Body of pancreas (tissue), 4 donors: ENCODE data around the gene MYEOV.

Source experiments
- CTCF ChIP-seq, 7 experiments: fragments of 450-650 bp in 4 of 7; fragments of 200-600 bp in 3 of 7; sonication (generic) in 3 of 7; IDR thresholded peaks; one replicate each; pipeline ENCODE4 v1.5.1; 2016 to 2019; ENCODE audit warnings: antibody characterized with exemption in 7 of 7
- POLR2A ChIP-seq, 3 donors: fragments of 450-650 bp; IDR thresholded peaks; one replicate each; pipeline ENCODE4 v1.6.1; 2016; ENCODE audit warnings: antibody characterized with exemption in 3 of 3, mild to moderate bottlenecking in 2 of 3

DNA sequence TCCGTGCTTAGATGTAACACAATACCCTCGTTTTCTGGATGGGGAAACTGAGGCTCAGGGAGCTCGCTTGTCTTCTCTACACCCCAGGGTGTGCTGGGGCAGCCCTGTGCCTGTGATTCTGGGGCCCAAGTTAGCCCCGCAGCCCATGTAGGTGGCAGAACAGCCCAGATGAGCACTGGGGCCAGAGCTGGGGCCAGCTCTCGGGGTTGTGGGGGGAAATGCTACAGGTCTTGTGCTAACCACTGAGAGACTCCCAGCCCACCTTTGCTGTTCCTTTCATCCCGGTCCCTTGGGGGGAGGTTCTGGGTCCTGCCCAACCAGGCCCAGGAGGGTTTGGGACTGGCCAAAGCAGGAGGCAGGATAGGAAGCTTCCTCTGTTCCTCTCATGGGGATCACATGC, 13.5 kb downstream of the MYEOV start:
- TF ChIP-seq CTCF (IDR thresholded peaks at IDR 0.05) (no peak), POLR2A (IDR thresholded peaks at IDR 0.05) (no peak)
